NCI-H2227 (cell line): Measurements from ENCODE around the gene TRANK1.
"Not testable (repeated sequence)": the region's sequence is repeated elsewhere in the genome, so short reads cannot be mapped to it uniquely, and the experiment has no call there.

Experiments used
- DNase-seq: peaks from one replicate; lab custom pipeline; 2025; ENCODE audit not compliant: unreplicated experiment; lab: John Stamatoyannopoulos, UW

The TRANK1 gene

DNA sequence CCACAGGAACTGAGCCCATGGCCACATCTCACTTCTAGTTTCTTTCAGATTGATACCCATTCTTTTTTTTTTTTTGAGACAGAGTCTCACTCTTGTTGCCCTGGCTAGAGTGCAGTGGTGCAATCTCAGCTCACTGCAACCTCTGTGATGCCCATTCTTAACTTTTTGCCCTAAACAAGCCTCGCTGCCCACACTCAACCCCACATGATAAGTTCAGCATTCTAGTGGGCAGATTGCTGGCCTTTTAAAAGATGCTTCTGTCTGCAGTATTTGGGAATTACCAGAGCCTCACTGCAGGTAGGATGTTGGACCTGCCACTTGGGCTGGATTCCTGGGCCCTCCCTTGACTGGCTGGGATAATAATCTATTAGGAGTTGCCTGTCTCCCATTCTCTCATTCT is 51.0 kb downstream of the TRANK1 start:
- no peak for DNase-seq

DNA sequence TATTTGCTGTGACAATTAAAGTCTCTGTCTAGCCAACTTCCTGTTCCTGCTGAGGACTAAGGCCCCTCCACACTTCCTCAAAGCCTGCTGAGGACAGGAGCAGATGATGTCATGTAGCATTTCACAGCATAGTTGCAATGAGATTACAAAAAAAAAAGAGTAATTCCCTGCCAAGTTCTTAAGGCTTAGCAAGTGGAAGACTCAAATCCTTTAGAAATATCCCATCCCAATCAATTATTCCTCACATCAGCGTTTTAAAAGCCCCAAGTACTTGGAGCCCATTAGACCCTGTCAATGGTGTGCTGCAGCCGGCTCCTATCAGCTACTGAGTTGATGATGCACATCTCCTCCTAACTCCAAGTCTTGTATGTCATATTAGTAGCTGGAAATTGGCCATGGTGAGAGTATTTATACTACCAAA is 51.7 kb downstream of the TRANK1 start:
- DNase-seq = no peak

DNA sequence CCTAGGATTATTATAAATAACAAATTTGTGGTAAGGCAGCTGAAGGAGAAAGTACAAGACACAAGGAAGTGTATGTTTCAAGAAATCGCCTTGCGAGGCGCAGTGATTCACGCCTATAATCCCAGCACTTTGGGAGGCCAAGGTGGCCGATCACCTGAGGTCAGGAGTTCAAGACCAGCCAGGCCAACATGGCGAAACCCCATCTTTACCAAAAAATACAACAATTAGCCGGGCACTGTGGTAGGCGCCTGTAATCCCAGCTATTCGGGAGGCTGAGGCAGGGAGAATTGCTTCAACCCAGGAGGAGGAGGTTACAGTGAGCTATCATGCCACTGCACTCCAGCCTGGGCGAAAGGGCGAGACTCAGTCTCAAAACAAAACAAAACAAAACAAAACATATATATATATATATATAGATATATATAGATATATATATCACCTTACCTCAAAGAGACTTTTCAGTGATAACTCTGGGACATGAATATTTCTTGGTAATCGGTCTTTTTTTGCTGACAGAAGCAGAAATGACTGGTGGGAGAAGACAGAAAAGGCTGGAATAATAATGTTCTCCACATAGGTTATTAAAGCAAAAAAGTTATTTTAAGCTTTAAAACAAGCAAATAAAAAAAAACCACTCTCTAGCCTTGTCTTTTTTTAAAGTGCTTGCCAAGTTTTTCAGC is 52.3 kb downstream of the TRANK1 start:
- no peak for DNase-seq

DNA sequence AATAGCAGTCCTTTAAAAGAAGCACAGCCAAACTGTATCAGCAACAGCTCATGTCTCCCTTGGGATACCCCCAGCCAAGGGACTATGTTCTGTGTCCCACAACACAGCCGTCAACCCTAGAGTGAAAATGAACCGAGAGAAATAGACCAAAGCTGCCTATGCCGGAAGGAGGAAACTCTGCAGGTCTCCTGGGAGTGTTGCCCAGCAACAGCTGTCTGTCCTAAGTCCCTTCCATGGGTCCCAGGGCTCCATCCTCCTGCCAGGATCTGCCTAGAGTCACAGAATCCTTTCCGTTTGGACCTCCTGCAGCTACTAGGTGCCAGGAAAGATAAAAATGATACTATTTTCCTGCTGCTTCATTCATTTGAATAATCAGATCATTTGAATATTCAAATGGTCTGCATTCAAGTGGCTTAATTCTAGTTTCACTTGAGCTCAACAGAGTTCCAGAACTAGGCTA is 53.1 kb downstream of the TRANK1 start:
- no peak for DNase-seq

DNA sequence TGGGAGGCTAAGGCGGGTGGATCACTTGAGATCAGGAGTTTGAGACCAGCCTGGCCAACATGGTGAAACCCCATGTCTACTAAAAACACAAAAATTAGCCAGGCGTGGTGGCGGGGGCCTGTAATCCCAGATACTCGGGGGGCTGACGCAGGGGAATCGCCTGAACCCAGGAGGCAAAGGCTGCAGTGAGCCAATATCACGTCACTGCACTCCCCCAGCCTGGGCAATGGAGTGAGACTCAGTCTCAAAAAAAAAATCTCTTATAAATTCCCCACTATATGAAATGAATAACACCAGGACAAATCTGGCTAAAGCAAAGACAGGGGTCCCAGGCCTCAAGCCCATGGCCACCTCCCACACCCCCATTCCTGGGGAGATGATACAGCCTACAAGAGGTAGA is 53.8 kb downstream of the TRANK1 start:
- DNase-seq = not testable (repeated sequence)

DNA sequence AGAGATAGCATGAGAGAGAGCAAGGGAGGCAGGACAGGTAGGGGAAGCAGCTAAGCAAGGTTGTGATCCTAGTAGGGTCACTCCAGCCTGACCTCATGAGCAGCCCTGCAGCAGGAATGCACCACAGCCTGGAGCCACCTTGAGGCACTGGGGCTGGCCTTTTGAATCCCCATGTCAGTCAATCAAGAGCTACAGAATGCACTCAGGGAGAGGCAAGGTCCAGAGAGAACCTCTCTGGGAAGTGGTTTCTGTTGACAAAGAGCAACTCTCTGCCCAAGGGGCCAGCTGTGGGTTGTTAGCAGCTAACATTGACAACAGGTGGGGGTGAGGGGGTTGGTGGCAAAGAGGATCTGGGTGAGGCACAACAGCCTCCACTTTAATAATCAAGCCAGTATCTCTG is 54.6 kb downstream of the TRANK1 start:
- DNase-seq = no peak

DNA sequence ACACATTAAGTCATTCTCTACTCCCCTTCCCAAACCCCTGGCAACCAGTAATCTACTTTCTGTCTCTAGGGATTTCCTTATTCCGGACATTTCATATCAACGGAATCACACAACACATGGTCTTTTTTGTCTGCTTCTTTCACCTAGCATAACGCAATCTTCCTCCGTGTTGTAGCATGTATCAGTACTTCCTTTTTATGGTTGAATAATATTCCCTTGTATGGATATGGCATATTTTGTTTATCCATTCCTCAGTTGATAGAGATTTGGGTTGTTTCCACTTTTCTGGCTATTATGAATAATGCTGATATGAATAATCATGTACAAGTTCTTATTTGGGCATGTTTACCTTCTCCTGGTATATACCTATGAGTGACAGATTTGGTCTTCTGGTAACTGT is 63.1 kb downstream of the TRANK1 start:
- no peak for DNase-seq

DNA sequence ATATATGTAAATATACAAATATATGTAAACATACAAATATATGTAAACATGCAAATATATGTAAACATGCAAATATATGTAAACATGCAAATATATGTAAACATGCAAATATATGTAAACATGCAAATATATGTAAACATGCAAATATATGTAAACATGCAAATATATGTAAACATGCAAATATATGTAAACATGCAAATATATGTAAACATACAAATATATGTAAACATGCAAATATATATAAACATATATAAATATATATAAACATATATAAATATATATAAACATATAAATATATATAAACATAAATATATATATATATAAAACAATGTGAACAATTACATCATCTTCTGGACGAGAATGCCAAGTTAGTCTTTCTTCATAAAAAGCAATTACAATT is 65.0 kb downstream of the TRANK1 start:
- DNase-seq = not testable (repeated sequence)

DNA sequence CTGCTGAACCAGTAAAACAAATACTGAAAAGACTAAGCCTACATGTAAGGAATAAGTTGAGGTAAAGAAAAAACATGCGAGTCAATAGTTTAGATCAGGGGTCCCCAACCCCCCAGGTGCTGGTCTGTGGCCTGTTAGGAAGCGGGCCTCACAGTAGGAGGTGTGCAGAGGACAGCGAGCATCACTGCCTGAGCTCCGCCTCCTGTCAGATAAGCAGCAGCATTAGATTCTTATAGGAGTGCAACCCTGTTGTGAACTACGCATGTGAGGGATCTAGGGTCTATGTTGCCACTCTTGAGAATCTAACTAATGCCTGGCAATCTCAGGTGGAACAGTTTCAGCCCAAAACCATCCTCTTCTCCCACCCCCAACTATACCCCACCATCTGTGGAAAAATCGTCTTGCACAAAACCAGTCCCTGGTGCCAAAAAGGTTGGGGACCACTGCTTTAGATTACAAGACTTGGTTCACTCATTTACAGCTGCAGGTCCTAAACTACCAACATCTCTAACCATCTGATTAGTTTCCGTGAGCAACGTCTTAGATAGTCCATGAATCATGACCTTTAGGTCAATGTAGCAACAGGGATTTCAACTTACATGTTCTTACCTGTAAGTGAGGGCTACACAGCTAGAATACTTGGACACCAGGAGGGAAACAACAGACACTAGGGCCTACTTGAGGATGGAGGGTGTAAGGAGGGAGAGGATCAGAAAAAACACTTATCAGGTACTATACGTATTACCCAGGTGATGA is 66.7 kb downstream of the TRANK1 start:
- DNase-seq = no peak

DNA sequence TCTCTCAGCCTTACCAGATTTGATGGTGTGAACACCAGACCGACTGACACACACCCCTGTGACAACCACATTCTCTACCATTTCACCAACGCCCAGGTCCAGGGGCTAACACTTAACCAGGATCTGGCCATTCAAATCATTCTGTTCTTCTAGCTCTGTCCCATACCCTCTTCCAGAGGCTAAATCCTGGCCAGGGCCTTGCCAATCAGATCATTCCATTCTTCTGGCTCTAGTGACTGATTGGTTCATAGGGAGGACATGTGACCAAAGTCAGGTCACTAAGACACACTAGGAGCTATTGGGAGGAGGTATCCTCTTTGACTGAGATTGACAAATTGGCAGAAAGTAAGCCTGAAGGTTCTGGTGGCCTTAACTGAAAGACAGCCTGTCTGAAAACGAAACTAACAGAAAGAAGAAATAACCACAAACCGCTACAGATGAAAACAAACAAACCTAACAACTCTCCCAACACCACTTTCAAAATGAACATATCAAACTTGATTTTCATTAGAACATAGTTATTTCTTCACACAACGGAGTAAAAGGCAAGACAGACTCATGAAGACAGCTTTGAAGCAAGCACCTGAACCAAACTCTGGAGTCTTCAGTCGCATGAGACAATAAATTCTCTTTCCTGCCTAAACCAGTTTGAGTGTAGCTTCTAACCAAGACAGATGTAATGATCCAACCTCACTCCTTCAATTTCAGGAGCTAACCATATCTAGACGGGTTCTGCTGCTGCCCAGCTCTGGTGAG is 68.5 kb downstream of the TRANK1 start:
- no peak for DNase-seq

DNA sequence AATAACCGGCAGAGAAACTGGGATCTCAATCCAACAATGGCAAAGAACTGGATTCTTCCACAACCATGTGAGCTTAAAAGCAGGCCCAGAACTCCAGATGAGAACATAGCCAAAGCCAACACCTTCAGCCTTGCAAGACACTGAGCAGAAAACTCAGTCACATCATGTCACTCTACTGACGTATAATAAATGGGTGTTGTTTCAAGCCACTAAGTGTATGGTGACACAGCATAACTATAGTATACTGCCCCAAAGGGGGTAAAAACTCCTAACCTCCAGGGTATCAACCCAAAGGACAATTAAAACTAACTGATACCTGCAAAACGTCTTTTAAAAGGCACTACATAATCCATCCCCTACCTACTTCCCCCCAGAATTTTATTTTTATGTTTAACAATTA is 69.5 kb downstream of the TRANK1 start:
- no peak for DNase-seq

DNA sequence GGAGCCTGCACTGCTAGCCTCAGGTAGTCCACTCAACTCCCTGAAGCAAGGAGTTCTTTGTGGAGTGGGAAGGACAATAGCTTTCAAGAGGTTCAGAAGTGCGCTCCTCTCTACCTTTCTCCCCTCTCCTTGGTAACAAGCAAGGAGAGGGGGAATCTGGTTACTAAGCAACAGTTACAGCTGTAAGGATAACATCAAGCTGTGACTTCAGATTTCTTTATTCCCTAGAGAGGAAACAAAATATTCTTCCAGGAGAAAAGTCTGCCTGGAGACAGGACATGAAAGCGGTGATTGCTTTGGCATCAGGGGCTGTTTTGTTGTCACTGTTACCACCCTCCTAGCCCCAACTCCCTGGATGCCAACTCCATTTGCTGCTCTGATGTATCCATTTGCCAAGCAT is 70.4 kb downstream of the TRANK1 start:
- peak; percentile 32 for DNase-seq

DNA sequence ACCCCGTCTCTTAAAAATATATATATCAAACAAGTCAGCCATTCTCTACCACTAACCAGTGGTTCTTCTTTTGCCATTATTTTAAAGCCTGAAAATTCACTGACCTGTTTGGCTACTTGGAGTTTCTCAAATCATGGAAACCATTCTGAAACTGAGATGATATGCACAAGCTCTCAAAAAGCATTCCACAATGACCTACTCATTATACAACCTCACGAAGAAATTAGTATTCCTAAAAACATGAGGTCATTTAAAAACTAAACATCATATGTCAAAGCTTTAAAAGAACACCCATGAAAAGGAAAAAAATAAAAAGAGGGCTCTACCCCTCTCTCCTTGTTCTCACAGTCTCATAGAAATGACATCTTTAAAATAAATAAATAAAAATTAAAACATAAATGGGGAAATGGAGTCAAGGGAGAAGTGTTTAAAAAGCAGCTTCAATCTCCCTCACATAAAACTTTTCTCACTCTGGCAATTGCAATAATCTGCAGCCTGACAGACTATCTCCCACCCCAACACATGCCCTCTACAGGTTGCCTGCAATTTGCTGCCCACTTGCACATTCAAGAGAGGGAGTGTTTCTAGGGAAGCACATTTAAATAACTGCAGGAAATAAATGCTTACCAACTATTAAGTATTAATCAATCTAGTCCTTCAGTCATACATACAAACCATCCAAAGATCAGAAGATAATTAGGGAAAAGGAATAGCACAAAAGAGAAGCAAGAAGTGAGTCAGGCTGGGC is 73.3 kb downstream of the TRANK1 start:
- DNase-seq = no peak

DNA sequence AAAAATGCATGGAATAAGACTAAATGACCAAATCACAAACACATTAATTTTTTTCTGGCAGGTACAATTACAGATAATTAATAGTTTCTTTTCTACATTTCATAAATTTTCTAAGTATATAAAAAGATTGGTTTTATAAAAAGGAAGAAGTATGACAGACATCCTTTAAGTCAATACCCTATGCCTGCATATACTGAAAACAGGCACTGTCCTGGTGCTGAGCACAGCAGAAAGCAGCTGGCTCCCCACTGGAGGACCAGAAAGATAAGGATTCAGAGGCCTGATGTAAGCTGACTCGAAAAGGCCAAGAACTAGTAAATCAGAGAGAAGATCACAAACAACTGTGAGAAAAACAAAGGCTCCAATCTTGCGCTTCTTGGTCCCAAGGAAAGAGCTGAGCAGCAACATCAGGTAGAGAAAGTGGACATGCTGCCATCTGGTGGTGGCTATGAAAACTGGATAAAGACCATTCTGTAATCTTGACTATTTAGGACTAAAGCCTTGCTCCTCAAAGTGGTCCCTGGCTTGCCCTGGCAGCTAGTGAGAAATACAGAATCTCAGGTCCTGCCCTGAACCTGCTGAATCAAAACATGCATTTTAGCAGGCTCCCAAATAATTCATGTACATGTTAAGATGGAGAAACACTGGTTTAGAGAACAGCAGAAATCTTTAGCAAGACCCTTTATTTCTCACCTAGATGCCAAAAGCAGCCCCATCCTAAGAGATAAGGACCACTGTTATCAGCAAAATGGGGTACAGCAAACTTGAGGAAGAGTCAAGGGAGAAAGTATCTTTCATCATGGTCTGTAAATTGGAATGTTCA is 76.0 kb downstream of the TRANK1 start:
- DNase-seq = peak; percentile 63

DNA sequence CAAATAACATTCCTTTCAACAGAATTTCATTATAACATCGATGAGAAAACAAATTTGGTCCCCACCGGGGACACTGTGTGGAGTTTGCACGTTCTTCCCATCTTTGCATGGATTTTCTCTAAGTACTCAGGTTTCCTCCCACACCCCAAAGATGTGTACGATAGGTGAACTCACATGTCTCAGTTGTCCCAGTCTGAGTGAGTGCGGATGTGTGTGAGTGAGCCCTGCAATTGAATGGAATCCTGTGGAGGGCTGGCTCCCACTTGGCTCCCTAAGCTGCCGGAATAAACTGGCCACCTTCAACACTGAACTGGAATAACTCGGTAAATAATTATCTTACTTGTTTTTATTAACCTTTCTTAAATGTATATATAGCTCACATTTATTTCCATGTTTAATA is 77.0 kb downstream of the TRANK1 start:
- no peak for DNase-seq

DNA sequence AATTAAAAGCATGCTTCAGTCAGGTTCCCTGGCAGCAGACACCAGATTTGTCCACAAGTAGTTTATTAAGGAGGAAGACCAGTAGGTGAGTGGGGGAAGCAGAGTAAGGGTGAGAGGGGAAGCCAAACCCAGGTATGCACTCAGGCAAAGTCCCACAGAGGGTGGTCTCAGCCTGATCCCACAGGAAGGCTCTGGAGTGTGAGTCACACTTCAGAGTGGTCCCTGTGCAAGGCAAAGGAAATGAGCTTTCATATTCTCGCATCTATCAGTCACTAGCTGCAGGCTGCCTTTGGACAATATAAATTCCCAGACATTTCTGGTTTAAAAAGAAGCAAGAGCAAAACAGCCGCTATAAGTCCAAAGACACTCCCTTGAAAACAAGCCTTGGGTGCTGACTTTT is 78.5 kb downstream of the TRANK1 start:
- DNase-seq = no peak

DNA sequence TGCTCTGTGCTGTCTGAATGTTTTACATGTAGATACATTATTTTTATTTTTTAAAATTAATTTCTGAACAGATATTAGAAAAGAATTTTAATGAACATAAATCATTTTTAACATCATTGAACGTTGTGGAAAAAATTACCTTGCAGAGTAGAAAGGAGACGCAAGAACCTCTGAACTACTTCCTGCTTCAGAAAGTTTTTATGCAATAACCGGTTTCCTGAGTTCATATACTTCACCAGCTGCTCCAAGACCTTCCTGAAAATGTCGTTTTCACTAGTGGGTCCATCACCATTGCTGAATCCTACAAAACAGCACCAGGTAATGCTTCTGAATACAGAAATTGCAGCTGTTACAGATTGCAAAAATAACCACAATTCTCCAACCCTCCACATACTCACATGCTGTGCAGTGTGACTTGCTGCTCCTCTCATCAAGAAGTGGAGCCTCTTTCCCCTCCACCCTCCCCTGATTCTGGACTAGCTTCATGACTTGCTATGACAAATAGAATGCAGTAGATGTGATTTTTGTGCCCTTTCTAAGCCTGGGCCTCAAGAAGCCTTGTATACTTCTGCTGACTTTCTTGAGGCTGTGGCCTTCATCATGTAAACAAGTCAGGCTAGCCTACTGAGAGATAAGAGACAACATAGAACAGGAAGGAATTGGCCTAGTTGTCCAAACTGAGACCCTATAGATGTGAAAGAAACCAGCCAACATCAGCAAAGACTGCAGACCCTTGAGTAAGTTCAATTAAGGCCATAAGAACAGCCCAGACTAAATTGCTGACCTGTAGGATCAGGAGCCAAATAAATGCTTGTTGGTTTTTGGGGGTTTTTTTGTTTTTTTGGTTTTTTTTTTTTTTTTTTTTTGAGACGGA is 80.4 kb downstream of the TRANK1 start:
- DNase-seq = no peak

DNA sequence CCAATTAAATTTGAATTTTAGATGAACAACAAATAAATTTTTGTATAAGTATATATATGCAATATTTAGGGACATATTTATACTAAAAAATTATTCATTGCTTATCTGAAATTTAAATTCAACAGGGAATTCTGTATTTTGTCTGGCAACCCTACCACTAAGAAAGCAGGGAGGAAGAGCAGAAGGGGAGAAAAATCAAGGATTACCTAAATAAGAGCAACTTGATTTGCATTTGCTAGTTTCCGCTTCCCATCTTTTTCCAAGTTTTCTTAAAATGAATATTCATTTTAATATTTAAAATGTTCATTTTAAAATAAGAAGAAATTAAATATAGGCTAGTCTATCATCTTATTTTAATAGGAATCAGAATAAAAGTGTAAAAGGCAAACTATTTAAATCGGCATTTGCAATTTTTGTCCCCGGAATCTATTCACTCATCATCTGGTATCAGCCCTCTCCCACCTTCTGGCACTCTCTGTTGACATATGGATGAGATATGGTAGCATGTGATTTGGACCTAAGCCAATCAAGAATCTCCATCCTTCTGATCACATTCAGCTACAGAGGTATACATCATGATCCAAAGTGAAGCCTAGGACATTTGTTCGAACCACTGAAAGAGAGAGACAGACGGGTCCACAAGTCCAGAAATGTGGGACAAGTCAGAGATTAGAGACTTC is 82.6 kb downstream of the TRANK1 start:
- no peak for DNase-seq

DNA sequence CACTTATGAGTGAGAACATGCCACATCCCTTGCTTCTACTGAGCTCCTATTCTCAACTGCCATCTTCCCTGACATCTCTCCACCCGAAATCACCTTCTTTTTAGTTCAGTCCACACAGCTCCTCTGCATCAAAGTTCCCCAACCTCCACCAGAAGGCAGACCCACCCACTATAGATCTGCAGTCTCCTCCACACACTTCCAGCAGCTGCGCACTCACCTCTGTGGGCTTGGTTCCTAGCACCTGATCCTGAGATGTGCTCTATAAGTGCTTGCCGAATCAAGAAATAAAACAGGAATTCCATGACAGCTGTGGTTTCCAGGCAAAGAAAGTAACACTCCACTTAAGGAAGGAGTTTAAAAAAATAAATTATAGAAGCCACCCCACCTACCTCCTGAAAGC is 85.4 kb downstream of the TRANK1 start:
- no peak for DNase-seq
